ENCODE data around the gene FLOT1. TPM values are rescaled to one million over a fixed set of nuclear protein-coding genes. Genes with fewer than 3 reads are reported as not detected.

The FLOT1 gene
- total RNA-seq, 1 experiment from 2014 or later = 111 TPM

DNA sequence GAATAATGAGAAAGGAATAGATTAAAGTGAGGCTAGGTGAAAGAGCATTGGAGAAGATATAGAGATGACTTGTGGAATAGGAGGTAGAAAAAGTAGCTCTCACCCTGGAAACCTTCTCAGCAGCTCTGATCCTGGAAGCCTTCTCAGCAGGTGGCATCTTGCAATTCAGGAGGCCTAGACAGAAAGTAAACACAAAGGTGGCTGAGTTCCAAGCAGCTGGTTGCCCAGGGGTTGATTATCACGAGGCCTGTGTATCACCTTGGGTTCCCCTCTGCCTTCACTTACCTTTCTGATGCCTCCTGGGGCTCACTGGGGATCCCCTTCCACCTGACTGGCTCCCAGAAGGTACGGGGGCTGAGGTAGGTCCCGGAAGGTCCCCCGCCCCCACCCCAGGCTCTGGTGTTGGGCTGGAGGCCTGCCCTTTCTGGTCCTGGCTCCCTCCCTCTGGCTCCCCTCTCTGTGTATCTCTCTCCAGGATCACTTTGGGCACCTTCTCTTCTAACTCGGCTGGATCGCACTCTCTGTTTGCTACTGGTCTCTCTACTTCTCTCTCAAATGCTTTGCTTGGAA is 35.1 kb downstream of the FLOT1 start:
- H2BK5ac ChIP-seq (ENCODE audit: insufficient read length, low read length) = no peak overlapping the region
- H3K14ac ChIP-seq (ENCODE audit: insufficient read depth, low read length) = no peak overlapping the region
- no peak overlapping the region for H2AFZ ChIP-seq (ENCODE audit: low read length)
- H3K4me2 ChIP-seq (ENCODE audit: insufficient read depth, insufficient read length, low read length) = no peak overlapping the region
- TF ChIP-seq, protein P1, sequence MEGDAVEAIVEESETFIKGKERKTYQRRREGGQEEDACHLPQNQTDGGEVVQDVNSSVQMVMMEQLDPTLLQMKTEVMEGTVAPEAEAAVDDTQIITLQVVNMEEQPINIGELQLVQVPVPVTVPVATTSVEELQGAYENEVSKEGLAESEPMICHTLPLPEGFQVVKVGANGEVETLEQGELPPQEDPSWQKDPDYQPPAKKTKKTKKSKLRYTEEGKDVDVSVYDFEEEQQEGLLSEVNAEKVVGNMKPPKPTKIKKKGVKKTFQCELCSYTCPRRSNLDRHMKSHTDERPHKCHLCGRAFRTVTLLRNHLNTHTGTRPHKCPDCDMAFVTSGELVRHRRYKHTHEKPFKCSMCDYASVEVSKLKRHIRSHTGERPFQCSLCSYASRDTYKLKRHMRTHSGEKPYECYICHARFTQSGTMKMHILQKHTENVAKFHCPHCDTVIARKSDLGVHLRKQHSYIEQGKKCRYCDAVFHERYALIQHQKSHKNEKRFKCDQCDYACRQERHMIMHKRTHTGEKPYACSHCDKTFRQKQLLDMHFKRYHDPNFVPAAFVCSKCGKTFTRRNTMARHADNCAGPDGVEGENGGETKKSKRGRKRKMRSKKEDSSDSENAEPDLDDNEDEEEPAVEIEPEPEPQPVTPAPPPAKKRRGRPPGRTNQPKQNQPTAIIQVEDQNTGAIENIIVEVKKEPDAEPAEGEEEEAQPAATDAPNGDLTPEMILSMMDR (conservative IDR thresholded peaks at IDR 0.05) = no peak
- Mint-ChIP-seq H3K36me3 (ENCODE audit: insufficient read depth in 1 of 3, low read depth in 3 of 3) (peaks cover 68 to 88% (median 79%) of the 10 kb centered on the region in 3 experiments; a peak in 6 of 7 replicates), H3K27me3 (ENCODE audit: low read depth) (no peaks in the 10 kb centered on the region), H3K9me3 (no peaks in the 10 kb centered on the region), H3K27ac (peak overlapping the region in 2 of 3 experiments; percentile 10 to 11; a peak in 2 of 7 replicates), H3K4me1 (peaks cover 6 to 7% of the 10 kb centered on the region in 2 experiments), H3K4me3 (no peak overlapping the region)
- no peak overlapping the region for H3K18ac ChIP-seq (ENCODE audit: insufficient read length, low read depth, low read length)
- H3K9me3 ChIP-seq (ENCODE audit: control insufficient read depth, low read depth, low read length) = no peaks in the 10 kb centered on the region
- no peak overlapping the region for H3K9ac ChIP-seq (ENCODE audit: extremely low read depth, insufficient read length, low read length)
- no peak overlapping the region for H3K4ac ChIP-seq (ENCODE audit: low read depth, low read length)
- H4K8ac ChIP-seq (replicated peaks; ENCODE audit: insufficient read length, low read depth, low read length) = no peak overlapping the region
- no peaks in the 10 kb centered on the region for H3K23me2 ChIP-seq (ENCODE audit: insufficient read length, low read depth, low read length, poor library complexity, severe bottlenecking)
- H3K56ac ChIP-seq (ENCODE audit: insufficient read length, low read depth, low read length) = no peak overlapping the region
- H3K79me1 ChIP-seq (ENCODE audit: insufficient read depth, low read depth, low read length, poor library complexity, severe bottlenecking) = no peaks in the 10 kb centered on the region
- H4K20me1 ChIP-seq (ENCODE audit: control insufficient read depth, insufficient read depth, insufficient read length) = no peaks in the 10 kb centered on the region
- H3K27me3 ChIP-seq (ENCODE audit: insufficient read depth, low read length) = no peaks in the 10 kb centered on the region
- no peak overlapping the region for H3K23ac ChIP-seq (ENCODE audit: insufficient read length, low read depth, low read length)
- H2BK12ac ChIP-seq (ENCODE audit: insufficient read length, low read depth, low read length) = no peak overlapping the region
- H2BK15ac ChIP-seq (ENCODE audit: low read depth, low read length) = no peak overlapping the region
- H2AK5ac ChIP-seq (ENCODE audit: insufficient read length, low read length) = no peak overlapping the region
- no peaks in the 10 kb centered on the region for H3K4me1 ChIP-seq (ENCODE audit: insufficient read depth, low read length)
- H3K27ac ChIP-seq (ENCODE audit: insufficient read length, low read depth, low read length) = no peak overlapping the region
- WGBS (ENCODE audit: extremely low coverage, insufficient read length, low lambda C conversion rate) = no CpG with 5 or more reads among the region's 6 CpGs
- H4K91ac ChIP-seq (ENCODE audit: insufficient read length, low read depth, low read length) = no peak overlapping the region
- no peak overlapping the region for H3T11ph ChIP-seq (ENCODE audit: low read length)
- no peak overlapping the region for H2BK20ac ChIP-seq (ENCODE audit: low read depth, low read length, poor library complexity, severe bottlenecking)
- H4K5ac ChIP-seq (ENCODE audit: insufficient read length, low read depth, low read length) = no peak overlapping the region
- no peak overlapping the region for H2BK120ac ChIP-seq (ENCODE audit: low read depth, low read length, poor library complexity, severe bottlenecking)
- no peak for DNase-seq
- H3K79me2 ChIP-seq (ENCODE audit: insufficient read depth, low read length) = no peaks in the 10 kb centered on the region

Measured in H9 (cell line).